Effector CD8-positive, alpha-beta T cell (primary cell): ENCODE data around the gene NUBP1.
"Not testable (repeated sequence)": the region's sequence is repeated elsewhere in the genome, so short reads cannot be mapped to it uniquely, and the experiment has no call there.

Source experiments
- DNase-seq: peaks from one replicate; lab custom pipeline; 2025; lab: John Stamatoyannopoulos, UW

The NUBP1 gene

DNA sequence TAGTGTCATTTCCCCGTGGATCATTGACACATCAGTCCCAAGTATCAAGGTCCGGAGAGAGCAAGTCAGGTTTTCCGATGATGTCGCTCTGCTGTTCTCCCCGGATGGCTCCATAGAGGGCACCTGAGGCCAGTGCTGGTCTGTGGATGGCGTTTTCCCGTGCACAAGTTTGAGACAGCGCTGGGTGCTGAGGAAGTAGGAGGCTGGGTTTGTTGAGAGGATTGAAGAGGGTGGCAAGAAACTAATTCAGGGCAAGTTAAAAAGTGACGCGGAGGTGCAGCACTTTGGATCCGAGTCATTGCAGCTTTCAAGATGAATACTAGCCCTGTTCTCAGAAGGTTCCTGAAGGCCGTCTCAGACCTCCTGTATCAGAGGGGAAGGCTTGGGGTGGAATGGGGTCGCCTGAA is 7.7 kb downstream of the NUBP1 start:
- DNase-seq: no peak

DNA sequence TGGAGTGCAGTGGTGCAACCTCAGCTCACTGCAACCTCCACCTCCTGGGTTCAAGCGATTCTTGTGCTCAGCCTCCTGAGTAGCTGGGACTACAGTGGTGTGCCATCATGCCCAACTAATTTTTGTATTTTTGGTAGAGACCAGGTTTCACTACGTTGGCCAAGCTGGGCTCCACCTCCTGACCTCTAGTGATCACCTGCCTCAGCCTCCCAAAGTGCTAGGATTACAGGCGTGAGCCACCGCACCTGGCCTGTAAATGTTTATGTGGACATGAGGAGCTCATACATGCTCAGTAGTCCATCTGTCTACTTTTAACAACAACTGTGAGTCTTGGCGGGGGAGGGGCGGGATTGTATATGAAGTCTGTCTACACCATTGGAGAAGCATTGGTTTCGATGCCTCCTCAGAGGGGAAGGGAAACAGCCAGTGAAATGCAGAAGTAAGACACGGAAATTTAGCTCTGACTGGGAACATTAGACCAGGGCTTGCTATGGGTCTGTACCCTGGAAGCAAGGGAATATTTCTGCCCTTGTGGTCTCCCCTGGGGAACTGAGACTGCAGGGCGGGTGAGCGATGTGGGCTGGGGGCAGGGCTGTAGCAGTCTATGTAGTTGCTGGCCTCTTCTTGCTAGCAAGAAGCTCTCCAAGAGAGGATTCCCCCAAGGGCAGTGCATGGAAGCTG is 9.3 kb downstream of the NUBP1 start:
- DNase-seq: no peak

DNA sequence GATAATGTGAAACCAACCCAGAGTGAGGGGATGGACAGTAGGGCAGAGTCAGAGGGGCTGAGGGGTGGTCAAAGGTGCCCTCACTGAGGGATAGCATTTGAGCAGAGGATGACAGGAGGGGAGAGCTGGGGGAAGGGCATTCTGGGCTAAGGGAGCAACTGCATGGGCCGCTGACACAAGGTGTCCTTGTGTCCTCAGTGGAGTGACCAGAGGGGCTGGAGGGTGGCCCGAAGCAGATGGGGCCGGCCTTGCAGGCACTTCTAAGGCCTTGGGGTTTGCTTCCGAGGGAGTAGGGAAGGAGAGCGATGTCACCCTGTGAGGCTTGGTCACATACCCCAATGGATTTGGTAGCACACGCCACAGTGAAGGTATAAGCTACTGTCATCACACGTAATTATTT is 10.0 kb downstream of the NUBP1 start:
- DNase-seq: no peak

DNA sequence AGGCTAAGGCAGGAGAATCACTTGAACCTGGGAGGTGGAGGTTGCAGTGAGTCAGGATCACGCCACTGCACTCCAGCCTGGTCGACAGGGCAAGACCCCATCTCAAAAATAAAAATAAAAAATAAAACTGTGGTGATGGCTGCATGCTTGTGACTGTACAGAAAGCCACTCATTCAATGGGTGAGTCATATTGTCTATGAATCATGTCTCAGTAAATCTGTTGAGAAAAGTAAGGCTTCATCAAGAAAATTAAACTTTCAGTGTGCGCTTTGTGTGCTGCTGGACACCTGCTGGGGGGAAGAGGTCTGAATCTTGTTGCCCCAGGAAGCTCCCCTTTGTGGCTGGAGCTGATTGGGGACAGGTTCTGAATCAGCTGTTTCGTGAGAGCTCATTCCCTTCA is 11.3 kb downstream of the NUBP1 start:
- DNase-seq: no peak

DNA sequence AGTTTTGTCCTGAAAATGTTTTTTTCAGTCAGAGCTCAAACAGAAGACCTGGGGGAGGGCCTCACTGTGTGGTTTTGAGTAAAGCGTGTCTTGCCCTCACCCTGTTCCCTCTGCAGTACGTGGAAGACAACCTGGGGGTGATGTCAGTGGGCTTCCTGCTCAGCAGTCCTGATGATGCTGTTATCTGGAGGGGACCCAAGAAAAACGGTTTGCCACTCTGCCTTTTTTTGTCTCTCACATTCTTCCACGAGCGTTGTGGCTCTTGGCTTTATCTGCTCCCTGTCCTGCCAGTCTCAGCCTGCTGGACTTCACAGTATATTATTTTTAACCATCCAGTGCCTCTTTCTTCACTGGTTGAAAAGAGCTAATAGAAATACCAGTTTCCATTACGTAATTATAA is 12.9 kb downstream of the NUBP1 start:
- no peak for DNase-seq

DNA sequence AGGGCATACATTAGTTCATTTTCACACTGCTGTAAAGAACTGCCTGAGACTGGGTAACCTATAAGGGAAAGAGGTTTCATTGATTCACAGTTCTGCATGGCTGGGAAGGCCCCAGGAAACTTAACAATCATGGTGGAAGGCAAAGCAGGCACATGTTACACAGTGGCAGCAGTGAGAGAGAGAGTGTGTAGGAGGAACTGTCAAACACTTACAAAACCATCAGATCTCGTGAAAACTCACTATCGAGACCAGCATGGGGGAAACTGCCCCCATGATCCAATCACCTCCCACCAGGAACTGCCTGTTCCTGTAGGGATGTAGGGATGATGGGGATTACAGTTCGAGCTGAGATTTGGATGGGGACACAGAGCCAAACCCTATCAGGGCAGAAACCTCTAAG is 17.2 kb downstream of the NUBP1 start:
- no peak for DNase-seq

DNA sequence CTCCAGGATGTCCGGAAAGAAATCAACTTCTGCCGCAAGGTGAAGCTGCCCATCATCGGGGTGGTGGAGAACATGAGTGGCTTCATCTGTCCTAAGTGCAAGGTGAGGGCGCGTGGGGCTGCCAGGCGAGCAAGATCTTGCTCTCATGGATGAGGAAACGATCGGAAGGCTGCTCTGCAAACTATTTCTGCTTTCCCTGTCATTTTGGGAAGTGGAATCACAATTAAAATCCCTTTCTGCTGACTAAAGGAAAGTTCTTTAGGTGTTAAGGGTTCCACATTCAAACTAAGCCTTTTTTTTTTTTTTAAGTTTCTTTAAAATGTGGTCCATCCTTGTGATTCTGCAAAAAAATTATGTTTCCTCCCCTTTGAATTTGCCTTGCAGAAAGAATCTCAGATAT is 17.7 kb downstream of the NUBP1 start:
- no peak for DNase-seq

DNA sequence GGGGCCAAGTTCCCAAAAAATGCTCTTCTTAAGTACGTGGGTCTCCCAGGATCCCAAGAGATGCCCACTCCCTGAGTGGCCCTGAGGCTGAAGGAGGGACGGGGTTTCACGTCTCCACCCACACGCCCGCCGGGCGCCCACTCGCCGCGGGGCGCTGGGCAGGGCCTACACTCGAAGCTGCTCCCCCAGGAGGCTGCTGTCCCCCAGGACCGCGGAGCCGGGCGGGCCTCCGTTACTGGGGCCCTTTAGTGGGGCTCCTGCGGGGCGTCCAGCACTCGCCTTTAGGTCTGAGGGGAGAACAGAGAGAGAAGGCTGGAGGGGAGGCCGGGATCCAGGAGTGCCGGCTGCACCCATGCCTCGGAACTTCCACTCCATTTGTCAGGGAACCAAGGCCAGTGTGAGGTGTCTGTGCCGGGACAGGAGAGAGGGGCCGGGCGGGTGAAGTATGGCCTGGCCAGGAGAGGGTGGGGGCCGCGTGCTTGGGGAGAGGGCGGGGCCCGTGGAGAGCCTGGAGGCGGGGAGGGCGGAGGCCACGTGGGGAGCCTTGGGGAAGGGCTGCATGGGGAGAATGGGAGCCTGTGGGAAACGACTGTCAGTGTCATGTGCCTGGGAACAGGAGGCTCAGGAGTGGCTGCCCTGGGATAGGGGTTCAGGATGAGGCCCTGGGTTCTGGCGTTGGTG is 18.8 kb downstream of the NUBP1 start:
- DNase-seq: no peak

DNA sequence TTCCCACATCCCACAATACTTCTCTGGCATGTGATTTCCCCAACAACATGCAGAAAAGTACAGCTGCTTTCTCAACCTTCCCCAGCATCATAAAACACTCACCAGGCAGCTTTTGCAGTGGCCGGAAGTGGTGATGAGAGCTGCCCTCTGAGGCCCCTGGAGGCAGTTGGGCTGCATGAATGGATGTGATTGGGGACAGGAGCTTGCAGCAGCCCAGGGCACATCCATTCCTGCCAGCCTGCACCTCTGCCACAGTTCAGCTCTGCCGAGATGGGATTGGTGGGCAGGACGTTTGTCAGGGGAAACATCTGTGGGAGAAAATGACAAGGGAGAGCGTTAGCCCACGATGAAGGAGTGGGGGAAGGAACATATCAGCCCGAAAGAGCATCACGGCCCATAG is 19.8 kb downstream of the NUBP1 start:
- no peak for DNase-seq

DNA sequence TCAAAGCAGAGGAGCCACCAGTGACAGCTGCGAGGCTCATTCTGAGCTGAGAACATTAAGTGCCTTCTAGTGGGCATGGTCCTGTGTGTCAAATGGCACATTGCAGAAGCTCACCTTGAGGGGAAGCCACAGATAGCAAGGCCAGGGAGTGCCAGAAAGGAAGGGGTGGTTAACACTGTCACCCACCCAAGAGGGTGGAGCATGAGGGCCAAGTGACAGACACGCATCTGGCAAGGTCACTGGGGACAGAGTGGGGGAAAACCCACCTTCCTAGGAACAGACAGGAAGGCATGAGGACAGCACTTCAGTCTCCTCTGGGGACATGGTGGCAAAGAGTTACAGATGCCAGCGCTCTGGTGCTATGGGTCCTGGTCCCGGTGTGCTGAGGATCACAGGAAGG is 22.1 kb downstream of the NUBP1 start:
- no peak for DNase-seq

DNA sequence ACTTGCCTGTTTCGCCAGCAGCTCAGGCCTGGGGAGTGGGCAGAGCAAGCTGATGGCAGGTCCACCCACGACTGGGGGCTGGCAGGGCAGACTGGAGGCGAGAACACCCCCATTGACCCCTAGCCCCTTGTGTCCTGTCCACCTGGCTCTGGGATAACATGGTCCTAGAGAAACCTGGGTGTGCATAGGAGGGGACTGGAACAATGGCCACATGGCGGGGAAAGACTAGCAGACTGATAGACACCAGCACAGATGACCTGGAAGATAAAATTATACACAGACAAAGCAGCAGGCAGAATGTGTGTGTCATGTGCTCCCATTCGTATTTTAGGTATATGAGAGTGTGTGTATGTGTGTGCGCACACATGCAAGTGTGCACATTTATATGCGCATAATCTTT is 23.5 kb downstream of the NUBP1 start:
- DNase-seq: no peak

DNA sequence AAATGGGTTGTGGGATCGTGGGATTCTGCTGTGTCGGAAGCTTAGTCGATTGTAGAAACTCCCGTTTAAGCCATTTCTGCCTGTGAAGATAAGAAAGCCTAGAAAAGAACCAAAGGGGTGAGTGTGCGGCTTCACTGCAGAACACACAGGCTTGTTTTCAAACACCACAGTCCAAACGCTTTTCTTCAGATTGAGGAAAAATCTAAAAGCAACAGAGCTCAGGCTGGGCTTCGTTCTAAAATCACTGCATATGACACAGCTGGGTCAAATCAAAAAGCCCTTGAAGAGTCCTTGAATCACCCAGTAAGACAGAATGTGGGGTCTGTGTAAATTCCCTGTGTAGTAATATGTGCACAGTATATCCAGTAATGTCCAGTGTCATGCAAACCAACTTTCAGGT is 25.7 kb downstream of the NUBP1 start:
- DNase-seq: no peak

DNA sequence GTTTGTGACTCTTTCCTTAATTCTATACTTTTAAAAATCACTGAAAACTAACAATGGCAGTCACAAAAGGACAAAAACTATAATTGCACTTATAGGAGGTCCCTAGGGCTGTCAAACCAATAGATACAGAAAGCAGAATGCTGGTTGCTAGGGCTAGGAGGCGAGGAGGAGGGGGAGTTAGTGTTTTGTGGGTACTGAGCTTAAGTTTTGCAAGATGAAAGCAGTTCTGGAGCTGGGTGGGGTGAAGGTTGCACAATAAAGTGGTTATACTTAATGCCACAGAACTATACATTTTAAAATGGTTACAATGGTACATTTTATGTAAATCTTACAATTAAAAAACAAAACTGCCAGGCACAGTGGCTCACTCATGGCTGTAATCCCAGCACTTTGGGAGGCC is 27.3 kb downstream of the NUBP1 start:
- no peak for DNase-seq

DNA sequence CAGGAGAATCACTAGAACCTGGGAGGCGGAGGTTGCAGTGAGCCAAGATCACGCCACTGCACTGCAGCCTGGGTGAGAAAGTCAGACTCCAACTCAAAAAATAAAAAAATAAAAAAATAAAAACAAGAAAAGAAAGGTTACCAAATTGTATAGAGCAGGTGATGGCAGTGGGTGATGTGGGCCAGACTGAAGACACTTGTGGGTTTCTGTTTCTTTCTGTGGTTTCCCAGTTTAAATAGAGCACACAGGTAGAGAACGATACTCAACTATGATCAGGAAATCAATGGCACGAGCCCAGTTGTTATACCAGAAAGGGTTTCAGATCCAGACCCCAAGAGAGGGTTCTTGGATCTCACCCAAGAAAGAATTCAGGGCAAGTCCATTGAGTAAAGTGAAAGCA is 32.6 kb downstream of the NUBP1 start:
- DNase-seq: no peak

DNA sequence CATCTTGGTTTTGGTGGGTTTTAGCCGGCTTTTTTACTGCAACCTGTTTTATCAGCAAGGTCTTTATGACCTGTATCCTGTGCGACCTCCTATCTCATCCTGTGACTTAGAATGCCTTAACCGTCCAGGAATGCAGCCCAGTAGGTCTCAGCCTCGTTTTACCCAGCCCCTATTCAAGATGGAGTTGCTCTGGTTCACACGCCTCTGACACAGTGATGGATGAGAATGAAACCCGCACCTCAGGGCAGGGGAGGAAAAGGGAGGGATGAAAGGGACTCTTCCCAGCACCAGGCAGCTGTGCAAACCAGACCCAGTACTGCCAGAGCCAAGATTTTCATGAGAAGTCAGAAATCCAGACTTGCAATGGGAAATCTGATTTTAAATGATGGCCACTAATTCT is 33.3 kb downstream of the NUBP1 start:
- not testable (repeated sequence) for DNase-seq

DNA sequence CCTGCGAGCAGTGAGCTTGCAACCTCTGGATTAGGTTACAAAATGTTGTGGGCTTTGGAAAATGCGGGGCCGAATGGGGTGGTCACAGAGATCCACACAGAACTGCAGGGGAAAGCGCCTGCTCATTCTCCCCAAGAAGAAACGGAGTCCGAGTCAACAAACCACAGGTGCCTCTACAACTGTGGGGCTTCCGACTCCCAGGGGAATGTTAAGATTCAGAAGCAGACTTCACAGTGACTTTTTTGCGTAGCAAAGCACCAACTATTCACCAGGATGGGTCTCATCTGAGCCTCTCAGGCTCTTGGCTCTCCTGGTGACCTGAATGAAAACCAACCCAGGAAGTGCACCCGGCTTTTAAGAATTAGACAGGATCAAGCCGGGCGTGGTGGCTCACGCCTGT is 33.7 kb downstream of the NUBP1 start:
- no peak for DNase-seq

DNA sequence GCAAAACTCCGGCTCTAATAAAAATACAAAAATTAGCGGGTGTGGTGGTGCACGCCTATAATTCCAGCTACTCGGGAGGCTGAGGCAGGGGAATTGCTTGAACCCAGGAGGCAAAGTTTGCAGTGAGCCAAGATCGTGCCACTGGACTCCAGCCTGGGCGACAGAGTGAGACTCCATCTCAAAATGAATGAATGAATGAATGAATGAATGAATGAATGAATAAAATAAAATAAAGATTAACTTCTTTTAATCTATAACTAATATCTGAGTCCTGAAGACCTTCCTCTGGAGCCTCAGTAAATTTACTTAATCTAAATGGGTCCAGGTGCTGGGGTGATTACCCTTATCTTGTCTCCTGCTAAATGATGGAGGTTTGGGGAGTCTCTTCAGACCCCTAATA is 36.3 kb downstream of the NUBP1 start:
- not testable (repeated sequence) for DNase-seq

DNA sequence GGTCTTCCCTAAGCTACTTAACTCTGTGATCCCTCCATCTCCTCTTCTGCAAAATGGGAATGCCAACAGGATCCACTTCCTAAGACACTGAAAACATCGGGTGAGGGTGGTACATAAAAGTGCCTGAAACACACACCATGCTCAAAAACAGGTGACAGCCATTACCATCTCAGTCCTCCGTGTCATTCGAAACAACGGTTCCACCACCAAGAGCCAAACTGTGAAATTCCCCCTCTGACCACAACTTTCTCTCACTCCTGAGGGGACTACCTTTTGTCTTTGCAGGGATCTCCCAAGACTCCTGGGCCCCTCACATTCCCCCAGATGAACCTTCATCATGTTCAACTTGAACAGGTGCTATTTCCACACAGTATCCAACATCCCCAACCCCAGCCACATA is 37.0 kb downstream of the NUBP1 start:
- DNase-seq: no peak

DNA sequence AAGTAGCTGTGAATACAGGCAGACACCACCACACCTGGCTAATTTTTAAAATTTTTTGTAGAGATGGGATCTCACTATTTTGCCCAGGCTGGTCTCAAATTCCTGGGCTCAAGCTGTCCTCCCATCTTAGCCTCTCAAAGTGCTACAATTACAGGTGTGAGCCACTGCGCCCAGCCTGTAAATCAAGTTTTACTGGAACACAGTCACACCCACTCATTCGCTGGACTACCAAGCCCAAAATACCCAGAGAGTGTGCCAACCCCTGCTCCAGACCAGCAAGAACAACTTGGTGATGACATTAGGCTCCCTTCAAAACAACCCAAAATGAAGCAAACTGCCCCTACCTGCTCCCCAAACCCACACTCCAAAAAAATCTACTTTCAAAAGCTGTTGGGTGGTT is 39.0 kb downstream of the NUBP1 start:
- DNase-seq: no peak

DNA sequence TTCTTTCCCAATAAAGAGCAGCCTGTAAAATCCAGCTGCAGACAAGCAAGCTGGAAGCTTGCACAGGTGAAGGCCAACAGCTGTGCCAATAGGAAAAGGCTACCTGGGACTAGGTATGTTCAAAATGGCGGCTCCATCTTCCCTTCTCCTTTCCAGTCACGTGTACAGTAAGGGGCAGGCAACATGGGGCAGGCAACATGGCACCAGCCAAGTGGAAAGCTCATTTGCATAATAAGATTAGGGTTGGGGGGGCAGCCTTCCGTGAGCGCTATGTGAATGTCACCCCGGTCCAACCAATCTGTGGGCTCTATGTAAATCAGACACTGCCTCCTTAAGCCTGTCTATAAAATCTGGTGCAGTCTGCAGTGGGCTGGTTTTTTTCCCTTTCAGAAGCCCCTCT is 43.7 kb downstream of the NUBP1 start:
- DNase-seq: no peak

DNA sequence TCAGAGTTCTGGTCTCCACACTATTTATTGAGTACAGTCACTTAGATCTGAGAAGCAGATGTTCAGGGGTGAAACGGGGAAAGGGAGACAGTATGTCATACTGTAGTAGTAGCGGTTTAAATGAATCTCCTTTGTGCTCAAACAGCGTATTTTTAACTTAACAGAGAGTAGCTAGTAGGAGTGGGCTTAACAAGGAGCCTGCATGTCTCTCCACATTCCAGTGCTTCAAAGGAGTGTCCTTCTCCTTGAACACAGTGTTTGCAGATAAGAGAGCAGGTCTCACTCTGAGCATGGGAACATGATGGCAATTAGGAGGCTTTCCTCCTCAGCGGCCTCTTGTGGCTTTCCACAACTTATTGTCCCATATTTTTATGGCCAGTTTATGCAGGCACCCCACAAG is 45.0 kb downstream of the NUBP1 start:
- DNase-seq: not testable (repeated sequence)

DNA sequence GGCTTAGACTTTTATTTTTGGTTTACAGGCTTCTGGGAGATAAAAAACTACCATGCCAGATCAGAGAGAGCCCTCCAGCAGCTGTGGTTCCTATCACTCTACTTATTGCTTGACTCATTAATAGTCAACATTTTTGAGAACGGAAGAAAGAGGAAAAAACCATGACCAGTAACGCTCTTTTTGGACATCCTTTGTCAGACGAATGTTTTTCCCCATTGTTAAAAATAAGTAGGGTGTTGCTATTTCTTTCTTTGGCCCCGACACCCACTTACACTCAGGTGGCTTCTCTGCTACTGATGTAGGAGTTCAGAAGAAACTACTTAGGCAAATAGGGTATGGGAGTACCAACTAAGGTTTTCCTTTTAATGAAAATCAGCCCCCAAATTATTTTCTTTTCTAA is 47.4 kb downstream of the NUBP1 start:
- no peak for DNase-seq

DNA sequence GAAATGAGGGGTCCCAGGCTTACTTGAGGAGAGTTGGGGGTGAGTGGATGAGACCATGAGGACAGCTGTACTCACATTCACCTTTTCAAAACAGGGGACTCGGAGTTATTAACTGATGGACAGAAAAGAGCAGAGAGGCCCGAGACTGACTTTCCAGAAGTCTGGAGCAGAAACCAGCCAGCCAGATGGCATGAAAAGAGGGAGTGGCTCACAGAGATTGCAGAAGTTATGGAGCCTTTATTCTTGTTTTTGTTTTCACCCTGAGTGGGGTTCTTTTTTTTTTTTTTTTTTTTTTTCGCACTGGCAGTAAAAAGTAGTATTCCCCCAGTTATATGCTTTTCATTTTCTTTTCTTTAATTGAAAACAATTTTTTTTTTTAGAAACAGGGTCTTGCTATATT is 56.1 kb downstream of the NUBP1 start:
- no peak for DNase-seq

DNA sequence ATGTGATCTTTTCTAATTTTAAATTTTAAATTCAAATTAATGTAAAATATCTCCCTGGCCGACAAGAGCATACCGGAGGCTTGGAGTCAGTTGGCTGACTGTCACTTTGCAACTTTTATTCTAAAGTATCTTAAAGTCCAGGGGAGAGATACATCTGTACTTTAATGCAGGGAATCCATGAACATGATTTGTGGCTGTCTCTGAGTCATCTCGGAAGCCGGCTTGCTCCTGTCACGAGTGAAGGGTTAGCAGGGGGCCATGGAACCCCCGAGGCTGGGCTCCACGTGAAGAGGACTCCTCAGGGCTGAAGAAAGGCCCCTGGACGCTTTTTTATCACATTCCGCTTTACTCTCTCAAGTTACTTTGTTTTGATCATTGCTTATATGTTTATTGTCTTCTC is 61.7 kb downstream of the NUBP1 start:
- DNase-seq: no peak
